Heart right ventricle (tissue), 16 donors: ENCODE data around the gene SNX11. TPM values are rescaled to one million over a fixed set of nuclear protein-coding genes. Genes with fewer than 3 reads are reported as not detected.
"Not testable (repeated sequence)": the region's sequence is repeated elsewhere in the genome, so short reads cannot be mapped to it uniquely, and the experiment has no call there.

Experiments used
- ATAC-seq, 8 donors: fragments of 200-7000 bp; cut with Tn5 transposase; one replicate each; pipeline ENCODE4 v1.9.1; 2020; ENCODE audit warnings: mild to moderate bottlenecking in 8 of 8, moderate library complexity in 8 of 8, moderate number of reproducible peaks in 1 of 8
- DNase-seq, 2 donors: peaks; one replicate each; pipeline ENCODE4 v3.0.0-alpha.2; 2020
- H3K27ac ChIP-seq, 10 donors: fragments of 200-600 bp; sonication (generic) in 2 of 10; one replicate each; pipeline versions ENCODE4 v1.5.0 to v1.8.0; 2020 to 2022; ENCODE audit warnings: mild to moderate bottlenecking in 3 of 10
- H3K27me3 ChIP-seq, 7 donors: fragments of 200-600 bp; one replicate each; pipeline ENCODE4 v1.8.0; 2021 to 2022; ENCODE audit warnings: mild to moderate bottlenecking in 2 of 7
- H3K36me3 ChIP-seq, 9 donors: fragments of 200-600 bp; sonication (generic) in 1 of 9; one replicate each; pipeline versions ENCODE4 v1.5.0 to v1.8.0; 2020 to 2022; ENCODE audit warnings: mild to moderate bottlenecking in 2 of 9
- H3K4me1 ChIP-seq, 9 donors: fragments of 200-600 bp; sonication (generic) in 1 of 9; one replicate each; pipeline versions ENCODE4 v1.5.0 to v1.8.0; 2020 to 2022; ENCODE audit warnings: mild to moderate bottlenecking in 4 of 9
- H3K4me3 ChIP-seq, 10 donors: fragments of 200-600 bp; sonication (generic) in 2 of 10; one replicate each; pipeline versions ENCODE4 v1.5.0 to v1.8.0; 2020 to 2022; ENCODE audit warnings: mild to moderate bottlenecking in 7 of 10, moderate library complexity in 2 of 10
- H3K9me3 ChIP-seq, 11 donors: fragments of 200-600 bp in 10 of 11; sonication (generic) in 2 of 11; one replicate each; pipeline versions ENCODE4 v1.5.0 to v1.8.0; 2013 to 2022; ENCODE audit warnings: mild to moderate bottlenecking in 2 of 11, control low read depth in 1 of 11, moderate library complexity in 1 of 11
- CTCF ChIP-seq, 9 donors: fragments of 200-600 bp; sonication (generic) in 2 of 9; IDR thresholded peaks; one replicate each; pipeline versions ENCODE4 v1.5.0 to v1.8.0; 2021 to 2022; ENCODE audit warnings: antibody characterized with exemption in 9 of 9, mild to moderate bottlenecking in 5 of 9, moderate library complexity in 1 of 9
- WGBS, 2 donors: extraction: QIAGEN DNeasy Blood & Tissue Kit; methylation state at CpG; one replicate each; pipeline ENCODE4 v1.1.7; 2013; ENCODE audit warnings: inconsistent platforms in 1 of 2; 5-methylcytosine and 5-hydroxymethylcytosine counted together
- intact Hi-C, 10 donors: fragments of 100-400 bp; cut with DNase I; formaldehyde crosslinking; loops; one replicate each; pipeline versions ENCODE4 v1.11.1 to v1.14.2; 2022
- polyA plus RNA-seq, 2 donors: library from polyadenylated mRNA; stranded (reverse); fragments of 200-250 nt; gene quantifications; one replicate each; pipeline ENCODE4 v1.2.3, GENCODE V29; 2013
- total RNA-seq, 10 donors: library from RNA; stranded (reverse); fragmentation: NEBNext Ultra II Directional in 3 of 10; extraction: Animal tissue kit (Norgen Biotek cat#: 25700) in 3 of 10; gene quantifications; one replicate each; pipeline versions ENCODE4 v1.2.1 to v1.2.4, GENCODE V29; 2021 to 2023
- donor health status: Arrhythmogenic right ventricular cardiomyopathy.
- donor health status: ischemic (EF 13 %, LVEDD 7.1; RV severe dilation, severe dysfunction).
- donor health status: healthy with polysubstance abuse.
- donor health status: DM: no; HTN: yes; CAD: no.
- donor health status: DM: no; HTN: no; CAD: no.
- donor health status: ischemic (EF 25% LVEDD 6.9; RV normal size, moderate dysfunction).
- donor health status: ischemic (EF 25% LVEDD 5.7; RV mildly dilated, moderate dysfunction).
- donor health status: healthy.
- donor health status: DM: yes; HTN: yes; CAD: no.
- donor health status: Ischemic cardiomyopathy.
- donor health status: ischemic (EF 35%, LVEDD 5.7; RV mildly dilated, moderate dysfunction).
- donor health status: nonischemic (EF 11% LVEDD 7.7; RV severe dilation, severe dysfunction).
- donor health status: DM: yes; HTN: yes; CAD: no.
- donor health status: PGD.
- donor health status: ischemic (EF 29% LVEDD 5.4; RV normal size, mild dysfunction).
- donor health status: nonischemic (EF 23%, LVEDD 6.1; RV moderate dilation, normal function).

Gene SNX11
- total and polyA plus RNA-seq, 12 donors = 7.1 to 17.1 (median 12.3) TPM

GRCh38 chr17:48066656-48067055 lies 40.9 kb upstream of the SNX11 start:
- Histone ChIP-seq H3K27ac (peak overlapping the region in 3 of 10 donors; percentile 8 to 58 (median 18)), H3K36me3 (peaks cover 0 to 100% (median 33%) of the 10 kb centered on the region in 9 donors)

GRCh38 chr17:48067245-48067644 lies 40.3 kb upstream of the SNX11 start:
- peaks cover 0 to 99% (median 30%) of the 10 kb centered on the region in 9 donors for H3K36me3 ChIP-seq
- intact Hi-C loops = no loop called here
- no peak overlapping the region for H3K27ac ChIP-seq
- H3K4me3 ChIP-seq = no peak overlapping the region
- H3K9me3 ChIP-seq = no peaks in the 10 kb centered on the region
- DNase-seq (no peak), ATAC-seq (no peak)
- TF ChIP-seq CTCF (IDR thresholded peaks at IDR 0.05) = no peak
- H3K27me3 ChIP-seq = no peaks in the 10 kb centered on the region
- H3K4me1 ChIP-seq = peaks cover 0 to 26% (median 12%) of the 10 kb centered on the region in 9 donors
- WGBS, 2 donors = 96 to 98% methylated on average over 3 of the region's 3 CpGs

More at GRCh38 chr17:48066656-48067055, 40.9 kb upstream of the SNX11 start:
- no peak for ATAC-seq
- H3K9me3 ChIP-seq = no peaks in the 10 kb centered on the region
- intact Hi-C loops = no loop called here
- WGBS, 2 donors = 74 to 88% methylated on average over 1 of the region's 1 CpG
- DNase-seq = no peak
- H3K4me1 ChIP-seq = peaks cover 0 to 26% (median 12%) of the 10 kb centered on the region in 9 donors
- no peak overlapping the region for H3K4me3 ChIP-seq
- H3K27me3 ChIP-seq = no peaks in the 10 kb centered on the region
- TF ChIP-seq CTCF (IDR thresholded peaks at IDR 0.05) = no peak

GRCh38 chr17:48067808-48068207 lies 39.8 kb upstream of the SNX11 start:
- H3K9me3 ChIP-seq, intact Hi-C loops, H3K4me3 ChIP-seq, H3K27ac ChIP-seq, H3K27me3 ChIP-seq, DNase-seq, ATAC-seq: not testable (repeated sequence)
- H3K36me3 ChIP-seq = peaks cover 0 to 99% (median 25%) of the 10 kb centered on the region in 9 donors
- peaks cover 0 to 26% (median 11%) of the 10 kb centered on the region in 9 donors for H3K4me1 ChIP-seq
- 90 to 91% methylated on average over 2 of the region's 2 CpGs for WGBS, 2 donors

- no peaks in the 10 kb centered on the region for H3K27me3 ChIP-seq
- WGBS, 2 donors = 61 to 74% methylated on average over 3 of the region's 3 CpGs
- H3K36me3 ChIP-seq = peaks cover 0 to 98% (median 24%) of the 10 kb centered on the region in 9 donors
- no peaks in the 10 kb centered on the region for H3K9me3 ChIP-seq
- no peak overlapping the region for H3K4me3 ChIP-seq
- peak in 5 of 9 donors; percentile 9 to 34 (median 16) for TF ChIP-seq CTCF (IDR thresholded peaks at IDR 0.05)
- ATAC-seq (no peak), DNase-seq (no peak)
- intact Hi-C loops = no loop called here
- H3K27ac ChIP-seq = peak overlapping the region in 1 of 10 donors; percentile 1
- peaks cover 0 to 26% (median 11%) of the 10 kb centered on the region in 9 donors for H3K4me1 ChIP-seq
Measured at GRCh38 chr17:48068491-48068961, 39.0 kb upstream of the SNX11 start.

GRCh38 chr17:48070195-48070594 lies 37.4 kb upstream of the SNX11 start:
- H3K36me3 ChIP-seq = peaks cover 0 to 97% (median 24%) of the 10 kb centered on the region in 9 donors
- DNase-seq = no peak
- H3K4me1 ChIP-seq = peaks cover 0 to 21% (median 7%) of the 10 kb centered on the region in 9 donors
- 39 to 47% methylated on average over 2 of the region's 2 CpGs for WGBS, 2 donors
- no peak overlapping the region for H3K27ac ChIP-seq
- H3K27me3 ChIP-seq = no peaks in the 10 kb centered on the region
- no peaks in the 10 kb centered on the region for H3K9me3 ChIP-seq
- no peak for TF ChIP-seq CTCF (IDR thresholded peaks at IDR 0.05)
- no peak for ATAC-seq
- no peak overlapping the region for H3K4me3 ChIP-seq
- intact Hi-C loops = no loop called here
